Glutamatergic neuron (in vitro differentiated cells): ENCODE data around the gene AAMP. TPM values are rescaled to one million over a fixed set of nuclear protein-coding genes. Genes with fewer than 3 reads are reported as not detected.
"Not testable (repeated sequence)": the region's sequence is repeated elsewhere in the genome, so short reads cannot be mapped to it uniquely, and the experiment has no call there.

Experiments used
- DNase-seq: peaks from one replicate; pipeline ENCODE4 v3.0.0; 2022
- H3K27ac Mint-ChIP-seq: one replicate; pipeline ENCODE4 v1.8.0; 2020; ENCODE audit warnings: mild to moderate bottlenecking, mixed read lengths, inconsistent platforms; ENCODE audit not compliant: unreplicated experiment
- H3K27me3 Mint-ChIP-seq: one replicate; pipeline ENCODE4 v1.8.0; 2020; ENCODE audit warnings: mild to moderate bottlenecking, moderate library complexity, mixed read lengths, inconsistent platforms; ENCODE audit not compliant: unreplicated experiment
- H3K36me3 Mint-ChIP-seq: one replicate; pipeline ENCODE4 v1.8.0; 2020; ENCODE audit warnings: mild to moderate bottlenecking, mixed read lengths, inconsistent platforms; ENCODE audit not compliant: unreplicated experiment
- H3K4me1 Mint-ChIP-seq: one replicate; pipeline ENCODE4 v1.8.0; 2020; ENCODE audit warnings: mild to moderate bottlenecking, low read depth, mixed read lengths, inconsistent platforms; ENCODE audit not compliant: unreplicated experiment
- H3K4me3 Mint-ChIP-seq: one replicate; pipeline ENCODE4 v1.8.0; 2020; ENCODE audit warnings: mild to moderate bottlenecking, mixed read lengths, inconsistent platforms; ENCODE audit not compliant: unreplicated experiment
- H3K9me3 Mint-ChIP-seq: one replicate; pipeline ENCODE4 v1.8.0; 2020; ENCODE audit warnings: mild to moderate bottlenecking, moderate library complexity, mixed read lengths, inconsistent platforms; ENCODE audit not compliant: unreplicated experiment
- total RNA-seq: library from RNA; stranded (reverse); fragmentation: NEBNext Ultra II Directional; extraction: Animal tissue kit (Norgen Biotek cat#: 25700); gene quantifications from one replicate; pipeline ENCODE4 v1.2.1, GENCODE V29; 2021; ENCODE audit not compliant: unreplicated experiment
- TF ChIP-seq, protein P1 (sequence below): fragments of 200-600 bp; sonication (generic); IDR thresholded peaks from one replicate; pipeline ENCODE4 v1.5.0; 2021; ENCODE audit not compliant: partially characterized antibody, unreplicated experiment

AAMP gene
- total RNA-seq, 1 donor from 2014 or later: 64.6 TPM

DNA sequence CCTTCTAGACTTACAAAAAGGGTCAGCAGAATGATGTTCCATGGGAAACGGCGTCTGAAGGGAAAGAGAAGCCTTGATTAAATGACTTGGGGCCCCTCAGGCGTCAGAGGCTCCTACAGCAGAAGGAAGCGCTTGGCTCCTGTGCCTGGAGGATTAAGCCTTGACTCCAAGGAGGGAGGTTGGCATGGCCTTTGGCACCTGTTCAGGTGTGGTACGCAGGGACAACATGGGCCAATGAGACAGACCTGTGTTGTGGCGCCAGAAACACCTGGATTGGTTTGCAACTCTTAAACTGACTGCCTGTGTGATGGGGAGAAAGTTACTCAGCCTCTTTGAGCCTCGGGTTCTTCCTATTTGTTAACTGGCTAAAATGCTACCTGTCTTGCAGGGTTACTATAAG lies 8.0 kb upstream of the AAMP start:
- Mint-ChIP-seq H3K27ac (no peak overlapping the region), H3K4me1 (peaks cover 31% of the 10 kb centered on the region), H3K9me3 (peaks cover 9% of the 10 kb centered on the region), H3K27me3 (peaks cover 10% of the 10 kb centered on the region), H3K4me3 (no peak overlapping the region), H3K36me3 (no peaks in the 10 kb centered on the region)
- TF ChIP-seq, protein P1, sequence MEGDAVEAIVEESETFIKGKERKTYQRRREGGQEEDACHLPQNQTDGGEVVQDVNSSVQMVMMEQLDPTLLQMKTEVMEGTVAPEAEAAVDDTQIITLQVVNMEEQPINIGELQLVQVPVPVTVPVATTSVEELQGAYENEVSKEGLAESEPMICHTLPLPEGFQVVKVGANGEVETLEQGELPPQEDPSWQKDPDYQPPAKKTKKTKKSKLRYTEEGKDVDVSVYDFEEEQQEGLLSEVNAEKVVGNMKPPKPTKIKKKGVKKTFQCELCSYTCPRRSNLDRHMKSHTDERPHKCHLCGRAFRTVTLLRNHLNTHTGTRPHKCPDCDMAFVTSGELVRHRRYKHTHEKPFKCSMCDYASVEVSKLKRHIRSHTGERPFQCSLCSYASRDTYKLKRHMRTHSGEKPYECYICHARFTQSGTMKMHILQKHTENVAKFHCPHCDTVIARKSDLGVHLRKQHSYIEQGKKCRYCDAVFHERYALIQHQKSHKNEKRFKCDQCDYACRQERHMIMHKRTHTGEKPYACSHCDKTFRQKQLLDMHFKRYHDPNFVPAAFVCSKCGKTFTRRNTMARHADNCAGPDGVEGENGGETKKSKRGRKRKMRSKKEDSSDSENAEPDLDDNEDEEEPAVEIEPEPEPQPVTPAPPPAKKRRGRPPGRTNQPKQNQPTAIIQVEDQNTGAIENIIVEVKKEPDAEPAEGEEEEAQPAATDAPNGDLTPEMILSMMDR: no peak
- DNase-seq: no peak

DNA sequence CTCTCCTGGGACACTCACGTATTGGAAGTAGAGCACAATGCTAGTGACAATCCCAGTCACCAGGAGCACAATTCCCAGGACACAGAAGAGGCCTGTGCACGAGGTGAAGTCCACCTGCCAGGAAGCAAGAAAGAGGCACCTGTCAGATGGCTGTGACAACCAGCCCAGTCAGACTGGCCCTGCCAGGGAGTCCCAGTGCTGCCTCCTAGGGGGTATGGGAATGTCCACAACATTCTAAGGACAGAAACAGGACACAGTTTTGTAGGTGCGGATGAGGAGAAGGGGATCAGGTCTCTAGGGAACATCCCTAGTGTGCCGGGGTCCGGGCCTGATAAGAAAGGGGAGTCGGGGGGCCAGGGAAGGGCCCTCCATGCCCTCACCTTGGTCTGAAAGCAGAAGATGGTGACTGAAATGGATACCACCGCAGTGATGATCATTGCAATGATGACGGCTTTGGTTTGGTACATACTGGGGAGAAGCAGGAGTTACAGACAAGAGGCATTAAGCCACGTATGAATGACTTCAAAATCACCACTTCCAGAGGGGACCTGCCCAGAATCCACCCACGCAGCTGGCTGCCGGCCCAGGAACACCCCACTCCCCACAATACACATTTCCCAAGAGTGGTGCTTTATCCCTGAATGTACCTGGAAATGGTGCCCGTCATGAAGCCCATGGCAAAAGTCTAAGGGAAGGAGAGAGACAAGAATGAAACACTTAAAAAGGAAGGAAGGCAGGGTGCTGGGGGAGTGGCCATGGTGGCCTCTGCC lies 7.2 kb upstream of the AAMP start:
- H3K4me3 Mint-ChIP-seq: no peak overlapping the region
- no peak for DNase-seq
- peaks cover 27% of the 10 kb centered on the region for H3K4me1 Mint-ChIP-seq
- peaks cover 10% of the 10 kb centered on the region for H3K27me3 Mint-ChIP-seq
- H3K36me3 Mint-ChIP-seq: no peaks in the 10 kb centered on the region
- no peak overlapping the region for H3K27ac Mint-ChIP-seq
- TF ChIP-seq, protein P1: no peak
- peaks cover 9% of the 10 kb centered on the region for H3K9me3 Mint-ChIP-seq

DNA sequence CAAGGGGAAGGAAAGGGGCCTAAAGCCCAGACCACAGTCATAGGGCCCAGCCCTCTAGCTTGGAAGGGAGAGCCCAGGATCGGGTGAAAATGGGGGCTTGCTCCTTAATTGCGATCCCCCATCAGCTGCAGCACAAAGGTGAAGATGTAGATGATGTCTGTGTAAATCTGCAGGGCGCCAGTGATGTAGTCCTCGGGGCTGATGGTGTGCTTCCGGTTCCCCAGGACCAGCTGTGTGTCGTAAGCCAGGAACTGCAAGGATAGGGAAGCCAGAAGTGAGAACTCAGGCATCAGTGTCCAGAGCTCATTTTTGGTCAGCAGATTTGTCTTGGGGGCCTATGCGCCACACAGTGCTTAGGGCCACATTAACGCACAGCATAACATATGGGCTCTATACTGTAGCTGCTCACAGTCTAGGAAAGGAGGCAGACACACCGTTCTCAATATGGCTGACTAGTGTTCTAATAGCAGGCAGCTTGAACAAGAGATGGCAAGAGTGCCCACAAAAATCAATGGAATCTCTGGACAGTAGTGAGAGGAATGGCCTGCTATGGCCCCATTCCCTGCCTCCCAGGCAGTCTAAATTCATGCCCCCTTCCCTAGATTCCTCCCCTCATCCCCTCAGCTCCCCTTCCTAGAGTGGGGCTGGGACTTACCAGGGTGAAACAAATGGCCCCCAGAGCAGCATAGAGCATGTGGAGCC lies 5.6 kb upstream of the AAMP start:
- peaks cover 10% of the 10 kb centered on the region for H3K27me3 Mint-ChIP-seq
- TF ChIP-seq, protein P1: no peak
- H3K36me3 Mint-ChIP-seq: no peaks in the 10 kb centered on the region
- H3K9me3 Mint-ChIP-seq: peaks cover 9% of the 10 kb centered on the region
- peaks cover 29% of the 10 kb centered on the region for H3K4me1 Mint-ChIP-seq
- DNase-seq: no peak
- H3K4me3 Mint-ChIP-seq: peak overlapping the region; percentile 55
- H3K27ac Mint-ChIP-seq: peak overlapping the region; percentile 90

DNA sequence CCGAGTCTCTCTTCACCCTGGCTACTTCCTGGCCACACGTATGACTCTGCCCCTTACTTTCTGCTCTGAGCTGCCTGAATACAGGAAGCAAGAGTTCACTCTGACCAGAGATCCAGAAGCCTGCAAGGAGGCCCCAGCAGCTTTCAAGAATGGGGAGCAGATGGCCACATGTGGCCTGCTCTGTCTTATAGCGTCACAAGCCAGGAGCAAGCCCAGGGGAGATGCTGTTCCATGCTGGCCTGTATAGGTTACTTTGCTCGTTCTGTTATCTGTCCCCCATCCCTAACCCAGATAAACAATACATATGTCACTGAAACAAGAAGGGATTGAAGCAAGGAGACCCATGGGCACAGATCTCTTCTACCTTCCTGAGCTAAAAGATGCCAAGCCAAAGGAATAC lies 4.6 kb upstream of the AAMP start:
- no peaks in the 10 kb centered on the region for H3K36me3 Mint-ChIP-seq
- peak; percentile 76 for DNase-seq
- H3K4me3 Mint-ChIP-seq: peak overlapping the region; percentile 55
- peak overlapping the region; percentile 90 for H3K27ac Mint-ChIP-seq
- TF ChIP-seq, protein P1: no peak
- peaks cover 13% of the 10 kb centered on the region for H3K27me3 Mint-ChIP-seq
- peaks cover 9% of the 10 kb centered on the region for H3K9me3 Mint-ChIP-seq
- H3K4me1 Mint-ChIP-seq: peaks cover 29% of the 10 kb centered on the region

DNA sequence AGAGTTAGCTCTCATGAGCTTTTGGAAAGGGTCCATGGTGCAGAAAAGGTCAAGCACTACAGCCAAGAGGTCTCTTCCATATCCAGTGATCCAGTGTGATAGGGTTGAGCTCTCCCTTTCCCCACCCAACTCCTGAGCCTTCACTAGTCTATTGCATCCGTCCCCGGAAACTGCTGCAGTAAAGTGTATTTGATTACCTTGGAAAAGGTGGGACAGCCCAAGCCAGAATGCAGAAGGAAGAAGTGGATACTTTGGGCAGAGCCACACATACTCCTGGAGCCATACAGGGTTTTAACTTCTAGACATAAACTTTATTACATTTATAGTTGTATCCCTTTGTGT lies 3.9 kb upstream of the AAMP start:
- H3K4me1 Mint-ChIP-seq: peaks cover 33% of the 10 kb centered on the region
- TF ChIP-seq, protein P1: no peak
- DNase-seq: no peak
- H3K4me3 Mint-ChIP-seq: peak overlapping the region; percentile 12
- H3K27me3 Mint-ChIP-seq: peaks cover 13% of the 10 kb centered on the region
- no peak overlapping the region for H3K27ac Mint-ChIP-seq
- H3K9me3 Mint-ChIP-seq: peaks cover 7% of the 10 kb centered on the region
- no peaks in the 10 kb centered on the region for H3K36me3 Mint-ChIP-seq

DNA sequence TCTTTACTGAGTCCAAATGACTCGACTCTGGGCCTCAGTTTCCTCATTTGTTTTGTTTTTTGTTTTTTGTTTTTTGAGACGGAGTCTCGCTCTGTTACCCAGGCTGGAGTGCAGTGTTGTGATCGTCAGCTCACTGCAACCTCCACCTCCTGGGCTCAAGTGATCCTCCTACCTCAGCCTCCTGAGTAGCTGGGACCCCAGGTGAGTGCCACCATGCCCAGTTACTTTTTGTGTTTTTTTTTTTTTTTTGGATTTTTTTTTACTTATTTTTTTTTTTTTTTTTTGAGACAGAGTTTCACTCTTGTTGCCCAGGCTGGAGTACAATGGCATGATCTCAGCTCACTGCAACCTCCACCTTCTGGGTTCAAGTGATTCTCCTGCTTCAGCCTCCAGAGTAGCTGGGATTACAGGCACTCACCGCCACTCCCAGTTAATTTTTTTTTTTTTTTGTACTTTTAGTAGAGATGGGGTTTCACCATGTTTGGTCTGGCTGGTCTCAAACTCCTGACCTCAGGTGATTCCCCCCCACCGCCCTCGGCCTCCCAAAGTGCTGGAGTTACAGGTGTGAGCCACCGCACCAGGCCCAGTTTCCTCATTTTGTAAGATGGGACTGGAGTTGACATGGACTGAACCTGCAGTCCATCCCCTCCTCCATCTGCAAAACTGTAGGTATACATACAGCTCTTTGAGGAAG lies 3.4 kb upstream of the AAMP start:
- H3K4me3 Mint-ChIP-seq, H3K27ac Mint-ChIP-seq, H3K9me3 Mint-ChIP-seq: not testable (repeated sequence)

More for the DNA sequence above, 3.4 kb upstream of the AAMP start:
- H3K36me3 Mint-ChIP-seq, DNase-seq: not testable (repeated sequence)
- Mint-ChIP-seq H3K27me3 (peaks cover 13% of the 10 kb centered on the region), H3K4me1 (peaks cover 33% of the 10 kb centered on the region)
